ENCODE results near the gene MFSD6L.

Gene MFSD6L

DNA sequence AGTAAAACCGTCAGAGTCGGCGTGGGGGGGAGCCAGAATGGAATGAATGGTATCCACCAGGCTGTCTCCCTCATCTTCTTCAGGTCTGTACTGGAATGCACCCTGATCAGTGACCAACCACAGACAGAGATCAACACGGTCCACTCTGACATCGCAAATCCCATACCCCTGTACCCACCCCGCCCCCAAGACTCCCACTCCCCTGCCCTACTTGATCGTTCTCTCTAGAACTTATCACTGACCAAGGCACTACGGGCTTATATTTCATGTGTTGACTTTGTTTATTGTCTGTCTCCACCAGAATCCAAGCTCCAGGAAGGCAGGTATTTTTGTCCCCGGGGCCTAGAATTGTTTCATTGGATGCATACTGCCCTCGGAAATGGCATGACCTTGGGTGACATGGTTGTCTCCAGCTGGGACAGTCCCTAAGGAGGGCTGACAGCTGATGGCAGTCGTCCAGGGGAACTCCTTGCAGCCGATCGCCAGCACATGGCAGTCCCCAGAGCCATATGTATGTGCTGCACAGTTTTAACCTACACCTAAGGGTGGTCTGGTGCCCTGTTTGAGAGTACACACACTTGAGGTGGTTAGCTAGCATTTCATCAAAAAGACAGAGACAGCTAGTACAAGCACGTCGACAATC, 526 bp upstream of the MFSD6L start:
- no peaks in the 10 kb centered on the region for H3F3A ChIP-seq (ENCODE audit: insufficient read depth)
- H3K4me2 ChIP-seq (ENCODE audit: low read depth, low read length, poor library complexity, severe bottlenecking): no peak overlapping the region
- no peak overlapping the region for H3K9ac ChIP-seq (ENCODE audit: low read length)
- no peaks in the 10 kb centered on the region for H3K79me2 ChIP-seq (ENCODE audit: insufficient read depth, low read length)
- no peak overlapping the region for H2AFZ ChIP-seq (ENCODE audit: low read depth, low read length, severe bottlenecking)
- no peak for TF ChIP-seq CTCF (IDR thresholded peaks at IDR 0.05; ENCODE audit: insufficient read depth, low read length, poor library complexity, severe bottlenecking)
- TF ChIP-seq EZH2phosphoT487 (conservative IDR thresholded peaks at IDR 0.05; ENCODE audit: low read length): no peak
- no peaks in the 10 kb centered on the region for H3K9me3 ChIP-seq (ENCODE audit: insufficient read depth, low read length)
- H3K27me3 ChIP-seq (ENCODE audit: low read length): no peaks in the 10 kb centered on the region
- H3K9me2 ChIP-seq (replicated peaks; ENCODE audit: insufficient read depth, low read length): no peaks in the 10 kb centered on the region
- H4K20me1 ChIP-seq (ENCODE audit: low read depth, low read length): no peaks in the 10 kb centered on the region
- H3K27ac ChIP-seq (ENCODE audit: low read depth, low read length): no peak overlapping the region
- H3K36me3 ChIP-seq (ENCODE audit: low read length): no peaks in the 10 kb centered on the region
- H3K4me3 ChIP-seq (ENCODE audit: insufficient read depth, low read length, poor library complexity, severe bottlenecking): no peak overlapping the region

DNA sequence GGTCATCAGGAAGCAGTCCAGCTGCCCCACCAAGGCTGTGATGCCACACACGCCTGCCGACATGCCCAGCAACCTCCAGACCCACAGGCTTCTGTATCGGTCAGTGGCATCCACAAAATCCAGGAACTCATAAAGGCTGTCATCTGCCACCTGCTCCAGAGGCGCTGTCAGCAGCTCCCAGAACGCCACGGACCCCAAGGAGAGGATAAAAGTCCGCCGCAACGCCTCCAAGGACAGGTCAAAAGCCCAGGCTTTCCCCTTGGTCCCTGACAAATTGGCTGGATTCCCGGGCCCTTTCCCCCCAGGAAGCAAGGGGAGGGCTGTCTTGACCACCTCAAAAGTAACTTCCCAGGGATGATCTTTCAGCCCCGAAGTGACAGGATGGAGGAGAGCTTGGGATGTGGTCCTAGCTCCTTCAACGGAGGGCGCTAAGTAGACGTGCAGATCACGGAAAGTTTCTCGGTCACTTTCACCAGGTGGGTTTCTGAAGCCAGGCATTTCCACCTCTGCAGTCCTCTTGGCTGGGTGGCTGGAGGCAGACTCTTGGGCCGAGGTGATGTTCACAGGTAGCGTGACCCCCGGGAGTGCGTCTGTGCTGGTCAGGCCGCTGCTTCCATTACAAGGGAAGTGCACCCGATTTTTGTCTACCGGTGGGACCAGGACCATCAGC, 854 bp downstream of the MFSD6L start:
- H4K20me1 ChIP-seq (ENCODE audit: low read depth, low read length): no peaks in the 10 kb centered on the region
- H3K36me3 ChIP-seq (ENCODE audit: low read length): no peaks in the 10 kb centered on the region
- H3K9ac ChIP-seq (ENCODE audit: low read length): no peak overlapping the region
- no peak overlapping the region for H2AFZ ChIP-seq (ENCODE audit: low read depth, low read length, severe bottlenecking)
- TF ChIP-seq EZH2phosphoT487 (conservative IDR thresholded peaks at IDR 0.05; ENCODE audit: low read length): no peak
- no peak for TF ChIP-seq CTCF (IDR thresholded peaks at IDR 0.05; ENCODE audit: insufficient read depth, low read length, poor library complexity, severe bottlenecking)
- H3K27ac ChIP-seq (ENCODE audit: low read depth, low read length): no peak overlapping the region
- no peaks in the 10 kb centered on the region for H3F3A ChIP-seq (ENCODE audit: insufficient read depth)
- H3K9me3 ChIP-seq (ENCODE audit: insufficient read depth, low read length): no peaks in the 10 kb centered on the region
- H3K9me2 ChIP-seq (replicated peaks; ENCODE audit: insufficient read depth, low read length): no peaks in the 10 kb centered on the region
- H3K27me3 ChIP-seq (ENCODE audit: low read length): no peaks in the 10 kb centered on the region
- no peak overlapping the region for H3K4me2 ChIP-seq (ENCODE audit: low read depth, low read length, poor library complexity, severe bottlenecking)
- no peaks in the 10 kb centered on the region for H3K79me2 ChIP-seq (ENCODE audit: insufficient read depth, low read length)
- no peak overlapping the region for H3K4me3 ChIP-seq (ENCODE audit: insufficient read depth, low read length, poor library complexity, severe bottlenecking)

DNA sequence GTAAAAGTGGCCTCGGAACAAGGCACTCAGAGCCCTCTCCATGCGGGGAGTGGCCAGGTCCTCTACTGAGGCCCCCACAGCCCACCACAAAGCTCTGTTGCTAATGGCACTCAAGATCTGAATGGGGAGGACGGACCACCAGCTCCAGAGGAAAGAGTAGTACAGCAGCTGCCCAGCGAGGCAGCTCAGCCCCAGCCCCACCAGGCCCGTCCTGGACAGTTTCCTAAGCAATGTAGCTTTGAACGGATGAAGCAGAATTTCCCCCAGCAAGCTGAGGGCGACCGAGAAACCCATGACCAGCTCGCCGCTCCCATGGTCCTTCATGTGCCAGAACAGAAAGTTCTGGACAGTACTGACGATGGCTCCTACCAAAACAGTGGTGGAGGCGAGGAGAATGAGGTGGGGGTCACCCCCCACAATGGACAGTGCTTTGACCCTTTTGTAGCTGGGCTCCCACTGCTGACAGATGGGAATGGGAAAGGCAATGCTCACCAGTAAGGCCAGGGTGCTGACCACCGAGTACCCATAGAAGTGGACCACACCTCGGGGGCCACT, 1.5 kb downstream of the MFSD6L start:
- Histone ChIP-seq H4K20me1 (ENCODE audit: low read depth, low read length) (no peaks in the 10 kb centered on the region), H3K9me2 (replicated peaks; ENCODE audit: insufficient read depth, low read length) (no peaks in the 10 kb centered on the region), H3K4me2 (ENCODE audit: low read depth, low read length, poor library complexity, severe bottlenecking) (no peak overlapping the region), H3K27ac (ENCODE audit: low read depth, low read length) (no peak overlapping the region), H3K4me3 (ENCODE audit: insufficient read depth, low read length, poor library complexity, severe bottlenecking) (no peak overlapping the region), H3F3A (ENCODE audit: insufficient read depth) (no peaks in the 10 kb centered on the region), H3K79me2 (ENCODE audit: insufficient read depth, low read length) (no peaks in the 10 kb centered on the region), H2AFZ (ENCODE audit: low read depth, low read length, severe bottlenecking) (no peak overlapping the region), H3K27me3 (ENCODE audit: low read length) (no peaks in the 10 kb centered on the region), H3K9ac (ENCODE audit: low read length) (no peak overlapping the region), H3K36me3 (ENCODE audit: low read length) (no peaks in the 10 kb centered on the region), H3K9me3 (ENCODE audit: insufficient read depth, low read length) (no peaks in the 10 kb centered on the region)
- TF ChIP-seq EZH2phosphoT487 (conservative IDR thresholded peaks at IDR 0.05; ENCODE audit: low read length) (no peak), CTCF (IDR thresholded peaks at IDR 0.05; ENCODE audit: insufficient read depth, low read length, poor library complexity, severe bottlenecking) (no peak)

All from SU-DHL-6 (cell line).